Liver (tissue), 9 donors: ENCODE results near the gene GPR42. TPM values are rescaled to one million over a fixed set of nuclear protein-coding genes. Genes with fewer than 3 reads are reported as not detected.
"Not testable (repeated sequence)": the region's sequence is repeated elsewhere in the genome, so short reads cannot be mapped to it uniquely, and the experiment has no call there.

ENCODE experiments used
- DNase-seq: peaks from one replicate; pipeline ENCODE4 v3.0.0-alpha.2; 2017; ENCODE audit warnings: low spot score
- H3K27ac ChIP-seq, 2 donors: one replicate each; pipeline ENCODE4 v1.7.0; 2013; ENCODE audit warnings: inconsistent platforms in 2 of 2, low read length in 2 of 2, control low read depth in 1 of 2, low read depth in 1 of 2, mild to moderate bottlenecking in 1 of 2
- H3K27me3 ChIP-seq, 4 donors: one replicate each; pipeline versions ENCODE4 v1.6.1 to v1.7.0; 2013; ENCODE audit warnings: low read length in 3 of 4, inconsistent platforms in 1 of 4, mild to moderate bottlenecking in 1 of 4, moderate library complexity in 1 of 4; ENCODE audit not compliant: control insufficient read depth in 4 of 4, insufficient read depth in 4 of 4
- H3K36me3 ChIP-seq, 4 donors: one replicate each; pipeline versions ENCODE4 v1.6.1 to v1.7.0; 2013; ENCODE audit warnings: low read length in 3 of 4, mild to moderate bottlenecking in 3 of 4, low read depth in 1 of 4, moderate library complexity in 1 of 4; ENCODE audit not compliant: control insufficient read depth in 4 of 4, insufficient read depth in 3 of 4
- H3K4me1 ChIP-seq, 4 donors: one replicate each; pipeline versions ENCODE4 v1.6.1 to v1.7.0; 2013; ENCODE audit warnings: low read length in 3 of 4, mild to moderate bottlenecking in 3 of 4, moderate library complexity in 1 of 4; ENCODE audit not compliant: control insufficient read depth in 4 of 4, insufficient read depth in 4 of 4
- H3K4me3 ChIP-seq, 3 donors: one replicate each; pipeline versions ENCODE4 v1.6.1 to v1.7.0; 2013; ENCODE audit warnings: low read length in 3 of 3, control low read depth in 1 of 3, low read depth in 1 of 3, mild to moderate bottlenecking in 1 of 3
- H3K9ac ChIP-seq, 2 donors: one replicate each; pipeline ENCODE4 v1.7.0; 2013; ENCODE audit warnings: low read length in 2 of 2, mild to moderate bottlenecking in 2 of 2, moderate library complexity in 2 of 2, control low read depth in 1 of 2, low read depth in 1 of 2
- H3K9me3 ChIP-seq, 4 donors: one replicate each; pipeline versions ENCODE4 v1.6.1 to v1.7.0; 2013; ENCODE audit warnings: low read length in 3 of 4; ENCODE audit not compliant: control insufficient read depth in 4 of 4
- ATF3 ChIP-seq: IDR thresholded peaks from 2 replicates; pipeline ENCODE4 v1.6.1; 2016; ENCODE audit warnings: antibody characterized with exemption
- CTCF ChIP-seq: fragments of 150-350 bp; IDR thresholded peaks from 2 replicates; pipeline ENCODE4 v1.5.1; 2017; ENCODE audit warnings: improper control_type of control experiment, low read depth, low read length; ENCODE audit not compliant: missing input control
- EGR1 ChIP-seq, 2 donors: IDR thresholded peaks; 2 replicates each; pipeline ENCODE4 v1.6.1; 2016 to 2018; ENCODE audit warnings: antibody characterized with exemption in 2 of 2, low read depth in 2 of 2
- FOXA1 ChIP-seq: IDR thresholded peaks from 2 replicates; pipeline ENCODE4 v1.6.1; 2016; ENCODE audit warnings: antibody characterized with exemption
- FOXA2 ChIP-seq: IDR thresholded peaks from 2 replicates; pipeline ENCODE4 v1.6.1; 2016; ENCODE audit warnings: antibody characterized with exemption
- GABPA ChIP-seq, 2 donors: IDR thresholded peaks in 1 of 2; conservative IDR thresholded peaks in 1 of 2; 2 replicates each; pipeline ENCODE4 v1.6.1; 2016; ENCODE audit warnings: antibody characterized with exemption in 2 of 2, mild to moderate bottlenecking in 1 of 2, moderate library complexity in 1 of 2
- HNF4A ChIP-seq, 2 donors: conservative IDR thresholded peaks; 2 replicates each; pipeline ENCODE4 v1.6.1; 2016; ENCODE audit warnings: antibody characterized with exemption in 2 of 2, mild to moderate bottlenecking in 2 of 2
- HNF4G ChIP-seq: IDR thresholded peaks from 2 replicates; pipeline ENCODE4 v1.6.1; 2016; ENCODE audit warnings: antibody characterized with exemption
- JUND ChIP-seq, 2 donors: IDR thresholded peaks; 2 replicates each; pipeline ENCODE4 v1.6.1; 2016; ENCODE audit warnings: antibody characterized with exemption in 2 of 2
- MAX ChIP-seq: IDR thresholded peaks from 2 replicates; pipeline ENCODE4 v1.6.1; 2016; ENCODE audit warnings: antibody characterized with exemption
- NR2F2 ChIP-seq: IDR thresholded peaks from 2 replicates; pipeline ENCODE4 v1.6.1; 2016; ENCODE audit warnings: antibody characterized with exemption
- RAD21 ChIP-seq, 2 donors: IDR thresholded peaks; 2 replicates each; pipeline ENCODE4 v1.6.1; 2016; ENCODE audit warnings: antibody characterized with exemption in 2 of 2, mild to moderate bottlenecking in 2 of 2
- REST ChIP-seq: IDR thresholded peaks from 2 replicates; pipeline ENCODE4 v1.6.1; 2016; ENCODE audit warnings: antibody characterized with exemption, mild to moderate bottlenecking
- RXRA ChIP-seq, 2 donors: IDR thresholded peaks; 2 replicates each; pipeline ENCODE4 v1.6.1; 2017 to 2018; ENCODE audit warnings: antibody characterized with exemption in 2 of 2, mild to moderate bottlenecking in 1 of 2
- SP1 ChIP-seq: IDR thresholded peaks from 2 replicates; pipeline ENCODE4 v1.6.1; 2018; ENCODE audit warnings: antibody characterized with exemption, mild to moderate bottlenecking
- TAF1 ChIP-seq: conservative IDR thresholded peaks from 2 replicates; pipeline ENCODE4 v1.6.1; 2016; ENCODE audit warnings: antibody characterized with exemption, mild to moderate bottlenecking
- YY1 ChIP-seq: IDR thresholded peaks from 2 replicates; pipeline ENCODE4 v1.6.1; 2016; ENCODE audit warnings: antibody characterized with exemption, mild to moderate bottlenecking
- ZBTB33 ChIP-seq: IDR thresholded peaks from 2 replicates; pipeline ENCODE4 v1.6.1; 2016; ENCODE audit warnings: antibody characterized with exemption
- WGBS: extraction: QIAGEN DNeasy Blood & Tissue Kit; methylation state at CpG from one replicate; pipeline ENCODE4 v1.1.7; 2013; 5-methylcytosine and 5-hydroxymethylcytosine counted together
- polyA plus RNA-seq, 2 donors: library from polyadenylated mRNA; stranded (reverse) in 1 of 2; unstranded in 1 of 2; fragments of 200-250 nt in 1 of 2; fragments of >200 nt in 1 of 2; fragmentation: Nextera tagmentation in 1 of 2; extraction: Ambion mirVana in 1 of 2; gene quantifications; one replicate each; pipeline versions ENCODE4 v1.2.1 to v1.2.3, GENCODE V29; 2013 to 2015
- total RNA-seq, 2 donors: library from RNA; depleted of rRNA; stranded (reverse); fragments of >200 nt; gene quantifications; one replicate each; pipeline ENCODE4 v1.2.3, GENCODE V29; 2014
- donor health status: healthy.
- donor health status: healthy.
- donor health status: healthy.
- donor health status: healthy.
- donor health status: healthy.

Gene GPR42
- total and polyA plus RNA-seq, 4 donors = not detected

- TF ChIP-seq REST (no peak), GABPA (IDR thresholded peaks at IDR 0.05 in 1 of 2, conservative IDR thresholded peaks at IDR 0.05 in 1 of 2) (no peak), FOXA2 (no peak)
Measured at GRCh38 chr19:35377656-35378055, 6.8 kb downstream of the GPR42 start (continued).

- Histone ChIP-seq H3K27me3 (no peaks in the 10 kb centered on the region), H3K36me3 (no peaks in the 10 kb centered on the region), H3K4me3 (no peak overlapping the region), H3K9ac (no peak overlapping the region), H3K27ac (no peak overlapping the region), H3K9me3 (no peaks in the 10 kb centered on the region), H3K4me1 (peaks cover 0 to 5% (median under 1%) of the 10 kb centered on the region in 4 donors)
- TF ChIP-seq FOXA2 (no peak), HNF4A (conservative IDR thresholded peaks at IDR 0.05) (no peak), CTCF (no peak), GABPA (IDR thresholded peaks at IDR 0.05 in 1 of 2, conservative IDR thresholded peaks at IDR 0.05 in 1 of 2) (no peak), REST (no peak), YY1 (no peak), HNF4G (no peak), MAX (no peak), NR2F2 (no peak), JUND (IDR thresholded peaks at IDR 0.05) (no peak), RAD21 (IDR thresholded peaks at IDR 0.05) (no peak), ZBTB33 (no peak), EGR1 (IDR thresholded peaks at IDR 0.05; ENCODE audit: low read depth in 2 of 2) (no peak), ATF3 (no peak), FOXA1 (no peak), SP1 (no peak), RXRA (IDR thresholded peaks at IDR 0.05) (no peak), TAF1 (no peak)
- DNase-seq = no peak
- WGBS = 96% methylated on average over 3 of the region's 3 CpGs
Measured at GRCh38 chr19:35378356-35378755, 7.5 kb downstream of the GPR42 start.

- 97% methylated on average over 5 of the region's 5 CpGs for WGBS
- H3K9me3 ChIP-seq, H3K4me3 ChIP-seq, H3K4me1 ChIP-seq, H3K27ac ChIP-seq, DNase-seq, H3K27me3 ChIP-seq, H3K36me3 ChIP-seq, H3K9ac ChIP-seq: not testable (repeated sequence)
Measured at GRCh38 chr19:35379545-35379944, 8.7 kb downstream of the GPR42 start.
